IPS-20b (cell line): Measurements from ENCODE around the gene PLEKHH2.
"Not testable (repeated sequence)": the region's sequence is repeated elsewhere in the genome, so short reads cannot be mapped to it uniquely, and the experiment has no call there.

Experiments used
- H3K27ac ChIP-seq: one replicate; pipeline ENCODE4 v1.5.1; 2013; ENCODE audit warnings: low read length
- H3K27me3 ChIP-seq: 2 replicates; pipeline ENCODE4 v1.6.1; 2013; ENCODE audit warnings: mild to moderate bottlenecking, low read length, inconsistent platforms; ENCODE audit not compliant: insufficient read depth
- H3K36me3 ChIP-seq: 2 replicates; pipeline ENCODE4 v1.6.1; 2013; ENCODE audit warnings: low read depth, mild to moderate bottlenecking, inconsistent platforms, low read length, moderate library complexity; ENCODE audit not compliant: insufficient read depth
- H3K4me1 ChIP-seq: 2 replicates; pipeline ENCODE4 v1.6.1; 2013; ENCODE audit warnings: mild to moderate bottlenecking, control low read depth, inconsistent platforms, low read length, moderate library complexity; ENCODE audit not compliant: insufficient read depth
- H3K4me3 ChIP-seq: 2 replicates; pipeline ENCODE4 v1.5.1; 2013; ENCODE audit warnings: mild to moderate bottlenecking, low read length, inconsistent platforms
- H3K9ac ChIP-seq: 2 replicates; pipeline ENCODE4 v1.6.1; 2013; ENCODE audit warnings: low read depth, mild to moderate bottlenecking, inconsistent platforms, low read length, moderate library complexity
- H3K9me3 ChIP-seq: 2 replicates; pipeline ENCODE4 v1.6.1; 2013; ENCODE audit warnings: mild to moderate bottlenecking, low read depth, low read length, inconsistent platforms; ENCODE audit not compliant: insufficient read depth

PLEKHH2 gene

DNA sequence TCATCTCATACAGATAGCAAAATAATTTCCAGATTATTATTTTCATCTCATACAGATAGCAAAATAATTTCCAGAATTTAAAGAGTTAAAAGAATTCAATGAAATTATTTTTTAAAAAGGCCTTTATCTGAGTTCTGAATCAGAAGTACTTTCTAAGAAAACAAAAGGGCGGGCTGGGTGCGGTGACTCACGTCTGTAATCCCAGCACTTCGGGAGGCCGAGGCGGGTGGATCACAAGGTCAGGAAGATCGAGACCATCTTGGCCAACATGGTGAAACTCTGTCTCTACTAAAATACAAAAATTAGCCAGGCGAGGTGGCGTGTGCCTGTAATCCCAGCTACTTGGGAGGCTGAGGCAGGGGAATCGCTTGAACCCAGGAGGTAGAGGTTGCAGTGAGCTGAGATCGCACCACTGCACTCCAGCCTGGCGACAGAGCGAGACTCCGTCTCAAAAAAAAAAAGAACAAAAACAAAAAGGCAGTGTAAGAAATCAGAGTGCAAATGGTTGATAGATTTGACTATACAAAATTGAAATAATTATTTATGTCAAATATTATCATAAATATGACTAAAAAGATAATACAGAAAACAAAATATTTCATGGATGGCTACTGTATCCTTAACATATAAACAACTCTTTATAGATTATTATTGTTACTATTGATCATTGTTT is 90.0 kb downstream of the PLEKHH2 start:
- not testable (repeated sequence) for H3K9me3 ChIP-seq, H3K27ac ChIP-seq, H3K4me3 ChIP-seq, H3K27me3 ChIP-seq, H3K36me3 ChIP-seq, H3K9ac ChIP-seq
- H3K4me1 ChIP-seq, result peaks cover 11% of the 10 kb centered on the region

DNA sequence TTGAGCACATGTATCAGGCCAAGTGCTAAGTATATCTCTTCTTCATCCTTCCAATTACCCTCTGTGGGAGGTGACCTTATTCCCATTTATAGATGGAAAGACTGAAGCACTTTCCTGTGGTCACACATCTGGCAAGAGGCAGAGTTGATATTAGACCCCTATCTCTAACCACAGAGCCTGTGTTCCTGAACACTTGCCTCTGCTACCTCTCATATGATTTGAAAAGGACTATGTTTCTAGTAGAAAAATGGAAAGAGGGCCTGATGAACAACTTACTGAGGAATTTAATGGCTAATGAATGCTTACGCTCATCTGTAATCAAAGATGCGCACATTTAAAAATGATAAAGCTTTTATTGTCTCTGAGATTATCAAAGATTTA is 90.6 kb downstream of the PLEKHH2 start:
- no peaks in the 10 kb centered on the region for H3K36me3 ChIP-seq
- H3K27ac ChIP-seq, result no peak overlapping the region
- peaks cover 11% of the 10 kb centered on the region for H3K4me1 ChIP-seq
- no peaks in the 10 kb centered on the region for H3K27me3 ChIP-seq
- no peaks in the 10 kb centered on the region for H3K9me3 ChIP-seq
- H3K4me3 ChIP-seq, result no peak overlapping the region
- no peak overlapping the region for H3K9ac ChIP-seq

DNA sequence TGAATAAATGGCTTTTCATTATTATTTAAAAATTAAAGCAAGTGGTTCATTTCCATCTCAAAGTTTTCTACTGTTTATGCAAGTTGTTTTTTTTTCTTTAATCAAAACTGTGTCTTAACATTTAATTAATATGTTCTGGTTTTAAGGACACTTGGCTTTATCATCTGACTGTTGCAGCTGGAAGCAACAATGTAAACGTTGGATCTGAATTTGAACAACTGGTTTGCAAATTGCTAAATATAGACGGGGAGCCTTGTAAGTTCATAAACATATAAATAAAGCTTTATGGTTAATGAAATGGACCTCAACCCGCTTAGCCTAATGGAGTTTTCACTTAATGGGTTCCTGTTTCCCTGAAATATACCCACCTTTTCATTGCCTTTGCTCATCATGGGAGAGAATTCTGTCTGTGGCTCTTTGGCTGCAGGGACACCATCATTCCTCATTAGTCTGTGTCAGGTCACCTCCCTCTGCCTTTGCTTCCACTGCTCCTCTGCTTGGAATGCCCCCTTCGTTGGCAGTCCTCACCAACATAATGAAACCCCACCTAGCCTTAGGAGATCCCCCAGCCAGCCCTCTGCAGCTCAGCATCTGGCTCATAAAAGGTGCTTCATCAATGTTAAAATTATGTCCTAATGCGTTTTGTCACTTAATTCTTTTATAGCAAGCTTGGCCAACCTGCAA is 92.6 kb downstream of the PLEKHH2 start:
- Histone ChIP-seq H3K9ac (no peak overlapping the region), H3K36me3 (no peaks in the 10 kb centered on the region)

DNA sequence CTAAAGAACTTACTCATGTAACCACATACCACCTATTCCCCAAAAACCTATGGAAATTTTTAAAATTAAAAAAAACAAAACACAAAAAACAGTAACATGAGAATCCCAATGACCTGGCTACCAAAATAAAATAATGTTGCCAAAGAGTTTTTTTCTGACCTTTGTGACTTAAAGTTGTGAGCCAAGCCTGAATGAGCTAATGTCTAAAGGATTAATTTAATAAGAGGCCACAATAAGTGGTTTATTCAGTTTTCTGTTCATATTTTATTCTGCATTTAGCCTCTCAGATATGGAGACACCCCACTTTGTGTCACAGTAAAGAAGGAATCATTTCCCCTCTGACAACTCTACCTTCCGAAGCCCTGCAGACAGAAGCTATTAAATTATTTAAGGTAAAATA is 94.2 kb downstream of the PLEKHH2 start:
- no peaks in the 10 kb centered on the region for H3K27me3 ChIP-seq
- no peaks in the 10 kb centered on the region for H3K36me3 ChIP-seq
- H3K9ac ChIP-seq, result no peak overlapping the region
- H3K4me1 ChIP-seq, result peaks cover 7% of the 10 kb centered on the region
- no peak overlapping the region for H3K4me3 ChIP-seq
- H3K9me3 ChIP-seq, result no peaks in the 10 kb centered on the region
- H3K27ac ChIP-seq, result no peak overlapping the region

More for the DNA sequence above, 92.6 kb downstream of the PLEKHH2 start:
- Histone ChIP-seq H3K4me3 (peak overlapping the region; percentile 44), H3K27me3 (no peaks in the 10 kb centered on the region), H3K4me1 (peaks cover 11% of the 10 kb centered on the region), H3K27ac (no peak overlapping the region), H3K9me3 (no peaks in the 10 kb centered on the region)

DNA sequence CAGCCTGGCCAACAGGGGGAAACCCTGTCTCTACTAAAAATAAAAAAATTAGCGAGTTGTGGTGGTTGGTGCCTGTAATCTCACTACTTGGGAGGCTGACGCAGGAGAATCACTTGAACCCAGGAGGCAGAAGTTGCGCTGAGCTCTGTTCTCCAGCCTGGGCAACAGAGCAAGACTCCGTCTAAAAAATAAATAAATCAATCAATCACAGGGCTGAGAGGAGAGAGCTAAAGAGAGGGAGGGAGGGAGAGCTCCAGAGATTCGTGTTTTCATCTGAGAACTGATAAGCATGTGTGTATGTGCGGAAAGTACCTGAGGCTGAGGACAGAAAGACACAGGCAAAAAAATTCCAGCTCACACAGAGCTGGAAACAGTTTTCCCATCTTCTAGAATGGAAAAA is 99.6 kb downstream of the PLEKHH2 start:
- no peak overlapping the region for H3K9ac ChIP-seq
- no peaks in the 10 kb centered on the region for H3K27me3 ChIP-seq
- H3K27ac ChIP-seq, result no peak overlapping the region
- H3K36me3 ChIP-seq, result no peaks in the 10 kb centered on the region
- no peaks in the 10 kb centered on the region for H3K9me3 ChIP-seq
- H3K4me1 ChIP-seq, result no peaks in the 10 kb centered on the region; the same call in 1 of the 2 replicates
- H3K4me3 ChIP-seq, result no peak overlapping the region

DNA sequence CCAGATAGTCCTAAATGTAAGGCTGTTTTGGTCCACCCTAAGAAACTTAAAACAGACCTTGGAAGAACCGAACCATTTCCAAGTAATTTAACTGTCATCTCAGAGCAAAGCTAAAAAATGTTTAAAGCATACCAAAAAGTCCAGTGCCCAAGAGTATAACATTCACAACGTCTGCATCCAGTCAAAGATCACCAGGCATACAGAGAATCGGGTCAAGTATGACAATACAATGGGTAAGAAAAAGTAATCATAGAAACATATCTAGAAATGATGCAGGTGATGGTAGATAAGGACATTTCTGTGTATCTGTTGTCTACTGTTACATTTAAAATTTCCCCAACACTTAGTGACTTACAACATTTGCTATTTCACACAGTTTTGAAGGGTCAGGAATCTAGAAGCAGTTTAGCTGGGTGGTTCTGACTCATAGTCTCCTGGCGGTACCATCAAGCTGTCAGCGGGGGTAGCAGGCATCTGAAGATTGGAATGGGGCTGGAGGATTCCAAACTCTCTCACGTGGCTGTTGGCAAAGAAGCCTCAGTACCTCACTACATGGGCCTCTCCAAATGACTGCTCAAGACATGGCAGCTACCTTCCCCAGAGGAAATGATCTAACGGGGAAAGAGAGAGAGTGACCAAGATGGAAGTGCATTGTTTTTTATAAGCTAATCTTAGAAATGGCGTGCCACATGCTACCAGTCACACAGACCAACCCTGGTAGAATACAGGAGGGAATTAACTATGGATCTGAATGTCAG is 100.2 kb downstream of the PLEKHH2 start:
- Histone ChIP-seq H3K4me3 (no peak overlapping the region), H3K9ac (no peak overlapping the region), H3K27me3 (no peaks in the 10 kb centered on the region), H3K36me3 (no peaks in the 10 kb centered on the region), H3K9me3 (no peaks in the 10 kb centered on the region), H3K27ac (no peak overlapping the region), H3K4me1 (no peaks in the 10 kb centered on the region; the same call in 1 of the 2 replicates)

DNA sequence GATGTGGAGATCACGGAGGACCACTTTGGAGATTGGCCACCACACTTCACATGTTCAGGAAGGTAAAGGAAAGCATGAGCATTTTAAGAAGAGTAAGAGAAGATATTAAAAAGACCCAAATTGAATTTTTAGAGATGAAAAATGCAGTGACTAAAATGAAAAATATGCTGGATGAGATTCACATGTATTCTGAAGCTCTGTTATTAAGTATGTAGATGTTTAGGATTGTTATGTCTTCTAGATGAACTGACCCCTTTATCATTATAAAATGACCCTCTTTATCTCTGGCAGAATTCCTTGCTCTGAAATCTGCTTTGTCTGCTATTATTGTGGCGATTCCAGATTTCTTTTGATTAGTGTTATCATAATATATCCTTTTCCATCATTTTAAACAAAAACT is 100.8 kb downstream of the PLEKHH2 start:
- no peak overlapping the region for H3K9ac ChIP-seq
- H3K27ac ChIP-seq, result no peak overlapping the region
- no peaks in the 10 kb centered on the region for H3K9me3 ChIP-seq
- no peaks in the 10 kb centered on the region; the same call in 1 of the 2 replicates for H3K4me1 ChIP-seq
- no peak overlapping the region for H3K4me3 ChIP-seq
- H3K36me3 ChIP-seq, result no peaks in the 10 kb centered on the region
- no peaks in the 10 kb centered on the region for H3K27me3 ChIP-seq

DNA sequence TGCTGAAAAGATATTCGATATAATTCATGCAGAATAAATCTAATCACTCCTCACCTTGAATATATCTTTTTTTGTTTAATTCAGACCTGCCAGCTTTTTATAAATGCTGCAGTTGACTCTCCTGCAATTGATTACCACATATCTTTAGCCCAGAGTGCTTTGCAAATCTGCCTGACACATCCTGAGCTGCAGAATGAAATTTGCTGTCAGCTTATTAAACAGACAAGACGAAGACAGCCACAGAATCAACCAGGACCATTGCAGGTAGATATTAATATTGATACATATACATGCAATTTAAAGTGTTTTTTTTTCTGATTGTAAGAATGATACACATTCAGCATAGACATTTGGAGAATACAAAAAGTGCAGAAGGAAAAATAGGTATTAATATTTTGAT is 101.2 kb downstream of the PLEKHH2 start:
- H3K9ac ChIP-seq, result no peak overlapping the region
- no peaks in the 10 kb centered on the region; the same call in 1 of the 2 replicates for H3K4me1 ChIP-seq
- H3K27me3 ChIP-seq, result no peaks in the 10 kb centered on the region
- no peaks in the 10 kb centered on the region for H3K36me3 ChIP-seq
- H3K9me3 ChIP-seq, result no peaks in the 10 kb centered on the region
- no peak overlapping the region for H3K27ac ChIP-seq
- H3K4me3 ChIP-seq, result no peak overlapping the region

DNA sequence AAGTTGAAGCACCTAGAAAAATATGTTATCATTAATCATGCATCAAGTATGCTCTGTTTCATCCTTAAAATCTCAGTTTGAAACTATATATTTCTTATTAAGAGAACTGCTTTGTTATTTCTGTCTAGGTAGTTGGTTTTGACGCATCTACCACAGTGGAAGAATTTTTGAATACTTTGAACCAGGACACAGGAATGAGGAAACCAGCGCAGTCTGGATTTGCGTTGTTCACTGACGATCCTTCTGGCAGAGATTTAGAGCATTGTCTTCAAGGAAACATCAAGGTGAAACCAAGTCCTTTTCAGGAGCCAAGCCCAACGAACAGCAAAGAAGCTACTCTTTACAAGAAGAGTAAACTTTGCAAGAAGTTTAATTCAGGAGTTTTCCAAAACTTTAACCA is 106.6 kb downstream of the PLEKHH2 start:
- Histone ChIP-seq H3K9me3 (no peaks in the 10 kb centered on the region), H3K27me3 (no peaks in the 10 kb centered on the region), H3K4me1 (no peaks in the 10 kb centered on the region), H3K9ac (no peak overlapping the region), H3K36me3 (no peaks in the 10 kb centered on the region), H3K27ac (no peak overlapping the region), H3K4me3 (no peak overlapping the region)

DNA sequence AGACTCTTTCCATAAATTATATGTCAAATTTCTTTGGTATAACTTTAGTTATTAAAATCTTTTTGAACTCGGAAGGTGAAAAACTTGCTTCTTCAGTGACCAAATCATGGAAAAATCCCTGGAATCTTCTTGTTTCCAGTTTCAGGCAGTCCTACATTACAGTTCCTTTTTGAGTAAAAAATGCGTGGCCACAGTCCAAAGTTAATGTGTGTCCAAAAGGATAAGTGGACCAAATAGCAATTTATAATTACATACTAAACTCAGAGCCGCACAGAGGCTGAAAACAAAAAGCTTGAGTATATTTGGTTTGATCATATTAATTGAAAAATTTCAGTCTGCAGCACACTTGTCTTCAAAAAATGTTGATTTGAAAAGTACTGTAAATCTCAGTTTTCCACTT is 108.4 kb downstream of the PLEKHH2 start:
- H3K4me1 ChIP-seq, result no peaks in the 10 kb centered on the region
- no peaks in the 10 kb centered on the region for H3K36me3 ChIP-seq
- no peak overlapping the region for H3K4me3 ChIP-seq
- H3K9ac ChIP-seq, result no peak overlapping the region
- no peaks in the 10 kb centered on the region for H3K9me3 ChIP-seq
- no peak overlapping the region for H3K27ac ChIP-seq
- H3K27me3 ChIP-seq, result no peaks in the 10 kb centered on the region

DNA sequence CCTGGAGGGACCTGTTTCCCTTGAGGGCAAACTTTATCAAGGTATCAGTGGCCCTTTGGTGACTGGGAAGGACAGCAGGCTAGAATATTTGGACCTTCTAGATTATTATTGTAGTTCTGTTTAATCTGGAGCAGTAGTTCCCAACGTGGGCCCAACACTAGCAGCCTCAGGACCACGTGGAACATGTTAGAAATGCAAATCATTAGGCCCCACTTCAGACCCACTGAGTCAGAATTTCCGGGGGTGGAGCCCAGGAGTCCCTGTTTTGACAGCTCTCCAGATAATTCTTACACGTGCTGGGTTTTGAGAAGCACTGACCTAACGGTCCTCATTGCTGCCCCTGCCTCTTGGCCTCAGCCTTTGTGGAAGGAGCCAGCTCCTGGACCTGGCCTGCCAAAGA is 111.3 kb downstream of the PLEKHH2 start:
- Histone ChIP-seq H3K27ac (no peak overlapping the region), H3K4me1 (no peaks in the 10 kb centered on the region; the same call in 1 of the 2 replicates), H3K36me3 (no peaks in the 10 kb centered on the region), H3K9ac (no peak overlapping the region), H3K4me3 (no peak overlapping the region), H3K9me3 (no peaks in the 10 kb centered on the region), H3K27me3 (no peaks in the 10 kb centered on the region)

DNA sequence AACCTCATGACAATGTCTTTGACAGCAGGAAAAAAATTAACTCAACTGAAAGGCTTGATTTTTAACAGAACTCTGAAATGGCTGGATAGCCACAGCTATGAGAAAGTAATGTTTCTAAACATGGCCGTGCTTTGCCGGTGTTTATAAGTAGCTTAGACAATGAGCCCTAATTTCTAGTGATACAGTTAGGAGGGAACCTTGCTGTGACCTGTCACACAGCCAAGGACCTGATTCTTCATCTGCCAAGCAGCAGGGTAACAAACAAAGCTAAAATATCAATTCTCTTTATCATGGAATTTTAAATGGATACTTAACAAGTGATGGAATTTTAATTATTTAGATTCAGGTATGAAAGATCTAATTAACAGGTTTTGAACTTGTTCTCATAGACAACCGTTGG is 112.5 kb downstream of the PLEKHH2 start:
- H3K4me3 ChIP-seq, result no peak overlapping the region
- H3K9ac ChIP-seq, result no peak overlapping the region
- no peaks in the 10 kb centered on the region for H3K27me3 ChIP-seq
- no peaks in the 10 kb centered on the region for H3K9me3 ChIP-seq
- no peaks in the 10 kb centered on the region for H3K36me3 ChIP-seq
- H3K4me1 ChIP-seq, result no peaks in the 10 kb centered on the region; the same call in 1 of the 2 replicates
- no peak overlapping the region for H3K27ac ChIP-seq
